GM19239 (cell line): ENCODE results near the gene BOD1.
A peak's percentile ranks its signal among the peaks of the same experiment; 100 is the strongest.

ENCODE experiments used
- DNase-seq: peaks from one replicate; pipeline ENCODE4 v3.0.0; 2011; ENCODE audit warnings: low spot score; ENCODE audit not compliant: insufficient read length
- FAIRE-seq: peaks from 2 replicates; lab custom pipeline; 2011; peaks lifted over from hg19 to GRCh38; lab: Jason Lieb, UNC

BOD1 gene

DNA sequence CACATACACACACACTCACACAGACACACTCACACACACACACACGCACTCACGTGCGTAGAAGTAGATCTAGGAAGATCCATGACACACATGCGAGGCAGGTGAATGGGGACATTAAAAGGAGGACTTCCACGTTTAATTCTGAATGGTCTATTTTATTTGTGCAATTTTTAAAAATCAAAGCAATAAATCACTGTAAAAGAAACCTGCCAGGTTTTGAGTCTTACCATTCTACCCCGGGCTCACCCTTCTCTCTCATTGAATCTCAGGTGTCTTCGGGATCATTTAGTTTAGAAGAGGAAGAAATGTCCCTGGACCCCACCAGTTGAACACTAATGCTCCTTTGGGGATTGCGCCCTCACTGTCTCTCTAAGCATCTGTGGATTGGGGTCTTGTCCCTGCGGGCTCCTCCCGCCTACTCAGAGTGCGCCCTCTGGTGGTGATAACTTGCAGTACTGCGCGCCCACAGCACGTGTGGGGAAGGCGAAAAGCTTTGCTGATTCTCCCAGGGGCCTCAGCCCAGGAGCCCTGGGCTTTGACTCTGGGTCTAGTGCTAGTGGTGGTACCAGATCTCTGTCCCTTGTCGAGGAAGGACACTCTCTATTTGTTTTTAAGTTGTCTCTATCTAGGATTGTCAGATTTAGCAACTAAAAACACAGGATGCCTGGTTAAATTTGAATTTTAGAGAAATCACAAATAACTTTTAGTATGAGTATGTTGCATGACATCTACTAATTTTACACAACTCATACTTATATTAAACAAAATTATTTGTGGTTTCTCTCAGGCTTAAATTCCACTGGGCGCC, 34.8 kb downstream of the BOD1 start:
- DNase-seq (peak; percentile 43), FAIRE-seq (no peak)

DNA sequence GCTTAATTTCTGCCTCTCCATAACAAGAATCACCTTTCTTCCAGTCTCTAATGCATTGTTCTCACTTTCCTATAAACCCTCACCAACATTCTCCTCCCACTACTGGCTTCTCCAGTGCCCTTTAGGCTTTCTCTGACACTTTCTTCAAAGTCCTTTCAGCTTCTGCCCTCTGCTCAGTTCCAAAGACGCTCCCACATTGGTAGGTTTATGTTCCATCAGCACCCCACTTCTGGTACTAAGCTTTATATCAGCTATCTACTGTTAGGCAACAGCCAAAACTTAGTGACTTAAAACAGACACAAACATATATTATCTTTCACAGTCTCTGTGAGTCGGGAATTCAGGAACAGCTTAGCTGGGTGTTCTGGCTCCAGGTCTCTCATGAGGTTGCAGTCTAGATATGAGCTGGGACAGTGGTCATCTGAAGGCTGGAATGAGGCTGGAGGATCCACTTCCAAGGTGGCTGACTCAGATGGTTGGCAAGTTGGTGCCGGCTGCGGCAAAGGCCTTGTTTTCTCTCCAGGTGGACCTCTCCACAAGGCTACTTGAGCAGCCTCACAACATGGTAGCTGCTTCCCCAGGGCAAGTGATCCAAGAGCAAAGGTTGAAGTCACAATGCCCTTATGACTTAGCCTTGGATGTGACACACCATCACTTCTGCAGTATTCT, 37.4 kb downstream of the BOD1 start:
- FAIRE-seq (no peak), DNase-seq (no peak)

DNA sequence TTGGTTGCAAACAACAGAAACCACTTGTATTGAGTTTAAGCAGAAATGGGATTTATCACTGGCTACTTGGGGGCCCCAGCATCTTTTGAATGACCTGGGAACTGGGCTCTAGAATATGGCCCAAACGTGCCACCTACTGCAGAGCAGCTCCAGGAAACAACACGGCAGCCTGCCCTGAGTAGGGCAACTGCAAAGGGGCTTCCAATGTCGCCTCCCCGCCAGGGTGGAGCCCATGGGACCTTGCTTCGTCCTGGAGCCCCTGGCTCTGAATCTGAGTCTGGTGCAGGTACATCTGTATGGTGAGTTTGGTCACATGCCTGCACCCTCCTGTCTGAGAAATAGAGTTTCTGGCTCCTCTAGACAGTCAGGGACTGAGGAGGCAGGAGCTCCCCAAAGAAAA, 38.6 kb downstream of the BOD1 start:
- FAIRE-seq = no peak
- no peak for DNase-seq

DNA sequence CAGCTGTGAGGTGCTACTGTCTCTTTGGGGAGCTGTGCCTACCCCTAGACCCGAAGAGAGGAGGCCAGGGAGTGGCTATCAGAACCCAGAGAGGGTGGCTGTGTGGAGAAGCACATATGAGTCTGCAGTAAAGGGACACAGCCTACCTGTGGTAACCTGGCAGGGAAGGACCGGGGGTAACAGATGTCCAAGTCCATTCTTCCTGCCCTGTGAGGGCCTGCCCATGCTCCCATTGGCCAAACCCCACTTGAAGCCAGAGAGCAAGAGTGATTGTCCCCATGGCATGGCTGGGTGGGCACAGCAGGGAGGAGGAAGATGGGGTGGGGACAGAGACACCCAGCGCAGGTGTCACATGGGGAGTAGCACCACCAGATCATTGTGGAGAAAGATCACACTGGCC, 39.3 kb downstream of the BOD1 start:
- FAIRE-seq = no peak

DNA sequence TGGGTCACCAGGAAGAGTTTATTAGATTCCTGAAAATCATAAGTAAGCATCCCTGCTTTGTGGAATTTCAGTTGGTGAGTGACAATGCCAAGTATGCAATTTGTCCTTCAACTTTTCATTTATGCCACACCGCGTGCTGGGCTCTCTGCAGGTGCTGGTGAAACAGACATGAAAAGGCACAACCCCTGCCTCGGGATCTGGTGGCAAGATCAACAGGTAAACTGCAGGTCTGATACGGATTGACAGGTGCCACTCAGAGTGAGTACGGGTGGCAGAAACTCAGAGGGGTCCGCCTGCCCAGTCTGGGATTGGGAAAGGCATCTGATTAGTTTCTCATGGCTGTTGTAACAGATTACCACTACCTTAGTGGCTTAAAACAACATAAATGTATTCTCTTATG, 40.5 kb downstream of the BOD1 start:
- no peak for DNase-seq
- no peak for FAIRE-seq

More for the DNA sequence above, 39.3 kb downstream of the BOD1 start:
- no peak for DNase-seq

DNA sequence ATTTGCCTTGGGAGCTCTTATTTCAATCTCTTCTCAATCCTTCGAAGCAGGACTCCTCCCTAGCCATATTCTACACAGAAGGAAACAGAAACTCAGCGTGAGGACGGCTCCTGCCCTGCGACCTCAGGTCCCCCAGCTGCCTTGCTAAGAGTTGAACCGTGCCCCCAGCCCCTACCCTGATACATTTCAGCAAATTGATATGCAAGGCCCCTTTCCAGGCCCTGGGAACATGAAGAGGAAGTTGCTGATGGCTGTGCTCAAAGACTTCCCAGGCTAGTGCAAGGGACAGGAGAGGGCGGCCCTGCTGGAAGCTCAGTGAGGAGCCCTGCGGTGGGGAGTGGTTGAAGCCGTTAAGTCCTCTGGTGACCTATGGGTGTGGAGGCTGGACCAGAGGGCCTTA, 41.5 kb downstream of the BOD1 start:
- no peak for FAIRE-seq
- DNase-seq = no peak

DNA sequence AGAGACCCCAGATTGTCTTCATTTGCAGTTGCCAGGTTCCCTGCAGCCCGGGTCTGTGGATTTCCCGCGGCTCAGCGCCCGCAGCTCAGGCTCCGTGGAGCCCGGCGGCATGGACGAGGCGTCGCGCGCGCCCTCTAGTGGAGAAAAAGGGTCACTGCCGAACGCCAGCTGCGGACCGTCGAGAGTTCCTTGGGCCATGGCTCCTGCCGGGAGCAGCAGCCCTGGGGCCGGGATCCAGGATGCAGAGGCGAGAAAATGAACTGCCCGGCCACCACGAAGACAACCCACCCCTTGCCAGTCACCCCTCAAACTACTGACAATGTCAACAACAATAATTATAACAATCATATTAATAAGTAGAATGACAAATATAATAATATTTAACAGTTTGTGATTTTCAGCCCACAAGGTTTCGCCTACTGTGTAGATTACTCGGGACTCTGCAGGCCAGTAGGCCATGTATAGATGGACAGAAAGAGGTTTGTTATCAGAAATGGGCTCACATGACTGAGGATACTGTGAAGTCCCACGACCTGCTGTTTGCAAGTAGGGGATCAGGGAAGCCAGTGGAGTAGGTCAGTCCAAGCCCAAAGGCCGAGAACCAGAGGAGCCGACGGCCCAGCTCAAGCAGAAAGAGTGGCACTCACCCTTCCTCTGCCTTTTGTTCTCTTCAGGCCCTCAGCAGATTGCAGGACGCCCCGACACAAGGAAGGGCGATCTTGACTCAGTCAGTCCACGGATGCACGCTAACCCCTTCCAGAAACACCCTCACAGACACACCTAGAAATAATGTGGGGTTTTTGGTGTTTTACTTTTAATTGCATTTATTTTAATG, 43.1 kb downstream of the BOD1 start:
- DNase-seq (peak; percentile 59), FAIRE-seq (peak; percentile 85)

DNA sequence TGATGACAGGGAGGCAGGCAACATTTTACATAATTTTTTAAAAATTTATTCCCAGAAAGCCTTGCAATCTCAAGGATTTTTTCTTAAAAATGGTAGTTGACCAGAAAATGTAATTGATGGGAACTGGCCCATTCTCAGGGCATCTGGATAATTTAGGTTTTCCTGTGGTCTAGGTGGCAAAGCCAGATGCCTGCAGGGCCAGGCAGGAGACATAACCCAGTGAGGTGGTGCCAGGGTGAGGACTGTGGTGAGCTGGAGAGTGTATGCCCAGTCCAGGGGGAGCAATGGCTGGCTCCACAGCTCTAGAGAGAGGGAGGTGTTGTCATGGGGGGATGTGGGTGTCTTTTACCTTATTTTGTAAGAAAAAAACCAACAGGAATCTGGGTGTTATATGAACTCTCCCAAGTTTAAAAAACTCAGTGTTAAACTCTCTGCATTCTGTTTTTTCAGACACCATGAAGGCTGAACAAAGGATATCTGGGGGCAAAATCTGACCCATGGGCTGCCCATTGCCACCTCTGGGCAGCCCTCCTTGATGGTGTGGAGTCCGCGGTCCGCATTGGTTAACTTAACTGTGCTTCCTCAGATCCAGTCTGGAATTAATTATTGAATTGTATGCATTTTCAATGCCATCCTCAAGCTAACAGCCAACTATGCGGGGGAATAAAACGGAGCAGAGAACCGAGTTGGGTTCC, 43.9 kb downstream of the BOD1 start:
- FAIRE-seq = no peak

DNA sequence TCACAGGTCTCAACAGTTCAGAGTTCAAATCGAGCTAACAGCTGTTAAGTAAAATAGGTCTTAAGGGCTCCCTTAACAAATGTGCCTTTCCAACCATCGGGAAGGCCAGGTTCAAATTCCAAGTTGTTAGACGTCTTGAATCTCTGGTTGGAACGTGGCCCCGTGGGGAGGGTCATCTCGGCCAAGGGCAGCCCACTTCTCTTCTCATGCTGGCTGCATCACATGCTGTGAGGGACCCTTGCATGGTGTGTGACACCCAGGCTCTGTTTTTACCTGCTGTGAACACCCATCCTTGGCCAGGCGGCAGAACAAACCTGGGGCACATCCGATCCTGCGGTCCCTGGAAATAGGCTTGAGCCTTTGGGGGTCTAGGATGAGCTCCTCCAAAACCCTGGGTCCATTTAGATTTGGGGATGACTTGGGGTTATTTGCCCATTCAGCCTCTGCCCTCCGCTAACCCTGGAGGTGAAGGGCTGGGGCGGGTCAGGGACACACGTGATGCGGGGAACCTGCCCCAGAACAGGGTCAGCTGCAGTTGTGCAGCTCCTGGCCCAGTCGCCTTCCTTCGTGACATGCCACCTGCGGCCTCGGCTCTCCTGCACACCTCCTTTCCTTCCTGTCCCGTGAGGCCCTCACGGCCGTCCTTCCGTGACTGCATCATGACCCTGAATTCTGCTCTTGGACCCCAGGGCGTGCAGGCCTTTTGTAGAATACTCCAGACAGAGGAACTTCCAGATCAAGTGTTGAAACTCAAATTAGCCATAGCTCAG, 45.9 kb downstream of the BOD1 start:
- FAIRE-seq (no peak), DNase-seq (no peak)

More for the DNA sequence above, 43.9 kb downstream of the BOD1 start:
- DNase-seq = no peak

DNA sequence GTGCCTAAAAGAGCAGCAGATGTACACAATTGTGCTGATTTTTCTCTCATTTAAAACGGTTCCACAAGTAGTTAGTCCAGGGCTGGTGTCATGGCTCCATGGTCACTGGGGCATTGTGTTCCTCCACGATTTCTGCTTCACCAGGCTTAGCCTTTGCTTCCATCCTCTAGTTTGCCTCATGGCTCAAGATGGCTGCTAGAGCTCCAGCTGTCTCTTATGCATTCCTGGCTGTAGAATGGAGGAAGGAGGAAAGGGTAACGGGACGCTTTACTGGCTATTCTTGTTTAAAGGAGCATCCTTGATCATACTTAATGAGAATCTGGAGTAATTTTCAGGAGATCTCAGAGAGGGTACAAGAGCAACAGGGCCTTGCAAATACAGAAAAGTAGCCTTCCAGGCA, 47.7 kb downstream of the BOD1 start:
- FAIRE-seq (no peak), DNase-seq (no peak)

DNA sequence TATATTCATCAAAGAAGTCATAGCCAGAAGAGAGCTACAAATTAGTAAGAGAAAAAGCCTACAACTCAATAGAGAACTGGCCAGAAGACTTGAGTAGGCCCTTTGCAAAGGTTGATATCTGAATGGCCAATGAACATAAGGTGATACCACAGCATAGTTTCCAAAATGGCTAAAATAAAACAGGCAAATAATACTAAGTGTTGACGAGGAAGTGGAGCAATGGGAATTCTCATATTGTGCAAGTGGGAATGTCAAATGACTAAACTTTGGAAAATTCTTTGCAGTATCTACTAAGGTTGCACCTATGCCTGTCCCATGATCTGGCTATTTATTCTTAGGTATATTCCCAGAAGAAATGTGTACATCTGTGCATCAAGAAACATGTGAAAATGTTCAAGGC, 48.3 kb downstream of the BOD1 start:
- DNase-seq (no peak), FAIRE-seq (no peak)

DNA sequence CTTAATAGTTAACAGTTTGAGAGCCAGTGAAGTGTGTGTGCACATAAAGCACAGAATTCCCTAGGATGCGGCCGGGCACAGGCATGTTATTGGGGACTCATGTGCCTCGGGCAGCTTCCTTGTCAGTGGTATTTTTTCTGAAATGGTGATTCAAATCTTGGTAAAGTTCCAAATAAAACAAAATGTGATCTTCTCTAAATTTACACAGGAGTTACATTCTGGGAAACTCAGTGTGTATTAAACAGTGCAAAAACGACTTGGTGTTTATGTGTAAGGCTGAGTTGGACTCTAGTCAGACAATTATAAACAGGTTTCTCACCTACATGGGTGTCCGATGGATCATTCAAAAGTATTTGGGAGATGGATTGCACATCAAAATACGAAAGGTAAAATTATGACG, 48.9 kb downstream of the BOD1 start:
- FAIRE-seq (no peak), DNase-seq (no peak)

DNA sequence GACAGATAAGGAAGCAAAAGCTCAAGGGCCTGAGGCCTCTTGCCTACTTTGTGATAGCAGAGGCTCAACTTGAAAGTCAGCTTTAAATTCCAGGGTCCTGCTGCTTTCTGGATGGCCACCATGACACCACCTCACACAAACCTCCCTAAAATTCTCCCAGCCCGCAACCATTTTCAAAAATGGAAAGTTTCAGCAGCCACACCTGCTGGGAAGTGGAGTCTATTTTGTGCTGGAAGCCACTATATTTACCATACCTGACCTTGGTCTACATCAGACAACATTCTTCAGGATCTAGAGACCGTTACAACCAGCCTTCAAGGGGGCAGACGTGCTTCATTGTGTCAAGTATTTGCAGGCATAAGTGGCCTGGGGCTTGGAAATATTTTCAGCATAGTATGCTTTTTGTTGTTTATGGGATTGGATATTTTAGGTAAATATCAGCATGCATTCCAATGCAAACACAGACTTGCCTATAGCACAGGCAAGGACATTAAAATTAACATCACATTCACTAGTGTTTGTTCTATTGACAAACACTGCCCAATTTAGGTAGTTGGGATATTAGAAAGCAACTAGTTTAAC, 50.9 kb downstream of the BOD1 start:
- FAIRE-seq = no peak

DNA sequence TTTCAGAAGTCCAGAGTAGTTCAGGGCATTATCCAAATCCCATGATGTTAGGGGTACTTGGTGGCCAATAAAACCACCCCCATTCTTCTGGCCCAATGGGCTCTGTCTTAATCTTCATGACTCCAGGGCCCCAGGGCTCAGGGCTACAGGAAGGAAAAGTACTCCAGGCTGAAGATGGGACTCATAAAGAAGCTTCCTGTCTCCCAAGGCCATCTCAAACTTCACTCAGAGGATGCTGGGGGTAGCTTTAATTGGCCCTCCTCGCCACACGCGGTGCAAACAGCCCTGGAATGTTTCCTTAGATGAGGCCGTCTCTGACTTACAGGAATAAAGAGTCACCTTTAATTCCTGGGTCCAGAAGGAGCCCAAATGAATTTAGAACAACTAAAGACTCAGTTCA, 52.3 kb downstream of the BOD1 start:
- DNase-seq = no peak
- FAIRE-seq = no peak

More for the DNA sequence above, 50.9 kb downstream of the BOD1 start:
- no peak for DNase-seq

DNA sequence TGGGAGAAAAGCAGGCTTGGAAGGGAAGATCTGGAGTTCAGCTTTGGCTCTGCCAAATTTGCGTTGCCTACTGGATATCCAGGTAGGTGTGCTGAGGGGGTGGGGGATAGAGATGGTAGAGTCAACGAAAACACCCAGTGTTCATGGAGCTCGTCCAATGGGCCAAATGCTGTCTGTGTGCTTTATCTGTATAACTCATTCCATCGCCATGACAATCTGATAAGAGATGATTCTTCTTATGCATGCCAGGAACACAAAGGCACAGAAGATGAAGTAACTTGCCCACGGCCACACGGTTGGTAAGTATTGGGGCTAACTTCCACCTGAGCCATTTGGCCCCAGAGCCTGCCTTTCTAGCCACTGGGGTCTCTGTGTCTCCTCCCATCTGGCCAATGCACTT, 53.2 kb downstream of the BOD1 start:
- FAIRE-seq (no peak), DNase-seq (no peak)

DNA sequence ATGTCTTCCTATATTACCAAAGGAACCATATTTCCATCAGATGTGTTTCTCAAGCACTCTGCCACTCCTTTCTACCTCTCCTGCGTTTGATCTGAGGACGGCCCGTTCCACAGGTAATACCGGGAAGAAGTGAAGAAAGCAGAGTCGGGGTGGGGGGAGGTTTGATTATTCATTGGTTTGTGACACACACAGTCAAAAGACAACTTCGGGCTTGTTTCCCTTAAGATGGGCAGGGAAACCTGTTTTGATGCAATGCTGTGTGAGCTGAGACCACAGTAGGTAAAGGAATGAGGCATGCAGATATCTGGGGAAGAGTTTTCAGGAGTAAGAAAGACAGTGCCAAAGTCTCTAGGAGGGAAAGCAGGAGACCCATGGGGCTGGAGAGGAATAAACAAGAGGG, 54.0 kb downstream of the BOD1 start:
- FAIRE-seq (no peak), DNase-seq (no peak)
